HG02870 (cell line): Measurements from ENCODE around the gene ABLIM1.

Experiments
- ATAC-seq: cut with Tn5 transposase; IDR thresholded peaks from one replicate; pipeline ENCODE4 v1.9.1; 2021; ENCODE audit warnings: mild to moderate bottlenecking, moderate library complexity; ENCODE audit not compliant: unreplicated experiment

ABLIM1 gene

GRCh38 chr10:114525368-114525949, 132.6 kb downstream of the ABLIM1 start:
- no peak for ATAC-seq

GRCh38 chr10:114523876-114524275, 134.2 kb downstream of the ABLIM1 start:
- no peak for ATAC-seq

- ATAC-seq, result no peak
These were observed 136.8 kb downstream of the ABLIM1 start for GRCh38 chr10:114521255-114521654.

GRCh38 chr10:114520453-114520852, 137.6 kb downstream of the ABLIM1 start:
- no peak for ATAC-seq

- no peak for ATAC-seq
These were observed 138.2 kb downstream of the ABLIM1 start for GRCh38 chr10:114519756-114520293.

GRCh38 chr10:114519306-114519669, 138.8 kb downstream of the ABLIM1 start:
- ATAC-seq, result no peak

- ATAC-seq, result no peak
These were observed 139.4 kb downstream of the ABLIM1 start for GRCh38 chr10:114518401-114519305.

GRCh38 chr10:114517368-114518250, 140.5 kb downstream of the ABLIM1 start:
- no peak for ATAC-seq

GRCh38 chr10:114516356-114516755, 141.7 kb downstream of the ABLIM1 start:
- ATAC-seq, result no peak

GRCh38 chr10:114515298-114515914, 142.7 kb downstream of the ABLIM1 start:
- ATAC-seq, result no peak

GRCh38 chr10:114513381-114513792, 144.7 kb downstream of the ABLIM1 start:
- no peak for ATAC-seq

- no peak for ATAC-seq
These were observed 146.2 kb downstream of the ABLIM1 start for GRCh38 chr10:114511881-114512280.

- ATAC-seq, result no peak
These were observed 149.7 kb downstream of the ABLIM1 start for GRCh38 chr10:114508376-114508775.

- no peak for ATAC-seq
These were observed 150.6 kb downstream of the ABLIM1 start for GRCh38 chr10:114507449-114507848.

- no peak for ATAC-seq
These were observed 151.1 kb downstream of the ABLIM1 start for GRCh38 chr10:114506871-114507385.

GRCh38 chr10:114504769-114505579, 153.1 kb downstream of the ABLIM1 start:
- no peak for ATAC-seq

GRCh38 chr10:114502074-114502473, 156.0 kb downstream of the ABLIM1 start:
- ATAC-seq, result no peak

- no peak for ATAC-seq
These were observed 156.4 kb downstream of the ABLIM1 start for GRCh38 chr10:114501650-114502049.

- ATAC-seq, result no peak
These were observed 157.4 kb downstream of the ABLIM1 start for GRCh38 chr10:114500643-114501042.
